Ascending aorta (tissue), 2 donors: ENCODE data around the gene DAGLA. TPM values are rescaled to one million over a fixed set of nuclear protein-coding genes. Genes with fewer than 3 reads are reported as not detected.

Experiments used
- DNase-seq, 2 donors: peaks; one replicate each; pipeline ENCODE4 v3.0.0-alpha.2; 2019; ENCODE audit warnings: low spot score in 2 of 2
- H3K27ac ChIP-seq, 2 donors: fragments of 200-600 bp; sonication (generic); one replicate each; pipeline ENCODE4 v1.5.1; 2016 to 2017; ENCODE audit warnings: mild to moderate bottlenecking in 1 of 2
- H3K27me3 ChIP-seq: fragments of 200-600 bp; sonication (generic); one replicate; pipeline ENCODE4 v1.5.1; 2017
- H3K36me3 ChIP-seq, 2 donors: fragments of 200-600 bp; sonication (generic); one replicate each; pipeline ENCODE4 v1.5.1; 2016
- H3K4me1 ChIP-seq, 2 donors: fragments of 200-600 bp; sonication (generic); one replicate each; pipeline ENCODE4 v1.5.1; 2016 to 2017; ENCODE audit warnings: mild to moderate bottlenecking in 1 of 2
- H3K4me3 ChIP-seq, 2 donors: fragments of 200-600 bp; sonication (generic); one replicate each; pipeline ENCODE4 v1.5.1; 2016 to 2017; ENCODE audit warnings: mild to moderate bottlenecking in 1 of 2
- H3K9me3 ChIP-seq, 2 donors: fragments of 200-600 bp; sonication (generic); one replicate each; pipeline ENCODE4 v1.5.1; 2016
- CTCF ChIP-seq, 3 experiments: fragments of 200-600 bp in 2 of 3; fragments of 450-650 bp in 1 of 3; sonication (generic) in 2 of 3; IDR thresholded peaks; one replicate each; pipeline ENCODE4 v1.5.1; 2016 to 2019; ENCODE audit warnings: antibody characterized with exemption in 3 of 3, mild to moderate bottlenecking in 1 of 3, moderate library complexity in 1 of 3
- intact Hi-C: fragments of 100-400 bp; cut with DNase I; formaldehyde crosslinking; loops from one replicate; pipeline ENCODE4 v1.15.1; 2023
- total RNA-seq: library from RNA; depleted of rRNA; stranded (reverse); fragments of >200 nt; gene quantifications from one replicate; pipeline ENCODE4 v1.1.0, GENCODE V29; 2016

DAGLA gene, protein sequence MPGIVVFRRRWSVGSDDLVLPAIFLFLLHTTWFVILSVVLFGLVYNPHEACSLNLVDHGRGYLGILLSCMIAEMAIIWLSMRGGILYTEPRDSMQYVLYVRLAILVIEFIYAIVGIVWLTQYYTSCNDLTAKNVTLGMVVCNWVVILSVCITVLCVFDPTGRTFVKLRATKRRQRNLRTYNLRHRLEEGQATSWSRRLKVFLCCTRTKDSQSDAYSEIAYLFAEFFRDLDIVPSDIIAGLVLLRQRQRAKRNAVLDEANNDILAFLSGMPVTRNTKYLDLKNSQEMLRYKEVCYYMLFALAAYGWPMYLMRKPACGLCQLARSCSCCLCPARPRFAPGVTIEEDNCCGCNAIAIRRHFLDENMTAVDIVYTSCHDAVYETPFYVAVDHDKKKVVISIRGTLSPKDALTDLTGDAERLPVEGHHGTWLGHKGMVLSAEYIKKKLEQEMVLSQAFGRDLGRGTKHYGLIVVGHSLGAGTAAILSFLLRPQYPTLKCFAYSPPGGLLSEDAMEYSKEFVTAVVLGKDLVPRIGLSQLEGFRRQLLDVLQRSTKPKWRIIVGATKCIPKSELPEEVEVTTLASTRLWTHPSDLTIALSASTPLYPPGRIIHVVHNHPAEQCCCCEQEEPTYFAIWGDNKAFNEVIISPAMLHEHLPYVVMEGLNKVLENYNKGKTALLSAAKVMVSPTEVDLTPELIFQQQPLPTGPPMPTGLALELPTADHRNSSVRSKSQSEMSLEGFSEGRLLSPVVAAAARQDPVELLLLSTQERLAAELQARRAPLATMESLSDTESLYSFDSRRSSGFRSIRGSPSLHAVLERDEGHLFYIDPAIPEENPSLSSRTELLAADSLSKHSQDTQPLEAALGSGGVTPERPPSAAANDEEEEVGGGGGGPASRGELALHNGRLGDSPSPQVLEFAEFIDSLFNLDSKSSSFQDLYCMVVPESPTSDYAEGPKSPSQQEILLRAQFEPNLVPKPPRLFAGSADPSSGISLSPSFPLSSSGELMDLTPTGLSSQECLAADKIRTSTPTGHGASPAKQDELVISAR
- 5.3 TPM for total RNA-seq

DNA sequence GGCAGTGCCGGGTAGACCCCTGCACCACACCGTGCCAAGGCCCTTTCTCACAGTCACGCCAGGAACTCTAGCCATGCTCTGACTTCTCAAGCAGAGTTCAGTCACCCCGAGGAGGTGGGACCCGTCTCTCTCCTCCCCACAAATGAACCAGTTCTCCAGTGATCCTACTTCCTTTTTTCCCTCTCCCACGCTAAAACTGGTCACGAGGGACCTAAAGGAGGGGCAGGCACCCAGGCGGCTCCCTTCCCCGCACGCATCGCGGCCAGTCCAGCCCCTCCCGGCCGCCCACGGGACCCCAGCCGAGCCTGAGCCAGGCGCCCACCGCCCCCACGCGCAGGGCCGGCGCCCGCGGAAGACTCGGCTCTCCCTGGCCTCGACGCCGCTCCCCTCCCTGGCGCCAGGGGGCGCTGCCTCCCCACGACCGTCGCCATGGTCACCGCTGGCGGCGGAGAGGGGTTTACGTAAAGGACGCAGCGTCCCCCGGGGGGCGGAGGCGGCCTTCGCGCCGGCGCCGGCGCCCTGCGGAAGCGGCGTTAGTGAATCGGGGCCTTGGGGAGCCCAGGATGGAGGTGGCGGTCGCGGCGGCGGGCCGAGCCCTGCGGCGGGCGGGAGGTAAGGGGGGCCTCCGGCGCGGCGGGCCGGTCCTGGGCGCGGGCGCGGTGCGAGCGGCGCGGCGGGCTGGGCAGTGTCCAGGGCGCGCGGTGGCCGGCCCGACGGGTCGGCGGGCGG lies at the start of gene DAGLA:
Gene DAGLA, plus strand, starts transcription at position 499 of the 729 bp plus-strand sequence. CDS start 39,765 bp downstream, outside the sequence.
- Histone ChIP-seq H3K27ac (no peak within 1 kb of the TSS), H3K36me3 (no peaks in the 10 kb centered on the region), H3K27me3 (peaks cover 4% of the 10 kb centered on the region), H3K9me3 (no peaks in the 10 kb centered on the region), H3K4me1 (peaks cover 0 to 5% of the 10 kb centered on the region in 2 donors), H3K4me3 (peak within 1 kb of the TSS; percentile 51 to 66)
- intact Hi-C loops = loop anchor here (1.0 kb wide), 1 partner anchor 53 kb away; no protein-coding TSS in a partner anchor
- DNase-seq = peak in 1 of 2 donors; percentile 76
- TF ChIP-seq CTCF (IDR thresholded peaks at IDR 0.05) = peak; percentile 70 to 97 (median 79)

DNA sequence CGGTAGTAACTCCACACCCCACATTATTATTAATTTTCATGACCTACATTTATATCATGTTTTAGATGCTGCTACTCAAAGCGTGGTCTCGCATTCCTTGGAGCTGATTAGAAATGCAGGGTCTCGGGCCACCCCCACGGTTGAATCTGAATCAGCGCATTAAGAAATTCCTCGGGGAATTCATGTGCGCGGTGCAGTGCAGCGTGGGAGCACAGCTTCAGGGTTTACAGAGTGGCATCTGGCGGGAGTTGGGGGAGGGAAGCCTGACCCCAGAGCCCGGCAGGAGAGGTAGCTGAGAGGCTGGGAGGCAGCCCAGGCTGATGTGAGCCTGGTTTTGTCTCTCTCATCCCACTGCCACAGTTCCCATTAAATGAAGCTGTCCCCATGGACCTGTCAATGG lies 48.1 kb upstream of the DAGLA start:
- TF ChIP-seq CTCF (IDR thresholded peaks at IDR 0.05) = no peak
- H3K27me3 ChIP-seq = no peaks in the 10 kb centered on the region
- H3K4me1 ChIP-seq = no peaks in the 10 kb centered on the region
- no peaks in the 10 kb centered on the region for H3K36me3 ChIP-seq
- no peak overlapping the region for H3K4me3 ChIP-seq
- intact Hi-C loops = no loop called here
- H3K9me3 ChIP-seq = no peaks in the 10 kb centered on the region
- H3K27ac ChIP-seq = no peak overlapping the region
- DNase-seq = no peak

GRCh38 chr11:61635304-61635703 lies 44.9 kb upstream of the DAGLA start:
- Histone ChIP-seq H3K27ac (no peak overlapping the region), H3K4me3 (no peak overlapping the region), H3K36me3 (no peaks in the 10 kb centered on the region), H3K27me3 (no peaks in the 10 kb centered on the region), H3K9me3 (no peaks in the 10 kb centered on the region), H3K4me1 (no peaks in the 10 kb centered on the region)
- intact Hi-C loops = no loop called here
- TF ChIP-seq CTCF (IDR thresholded peaks at IDR 0.05) = no peak
- DNase-seq = no peak

DNA sequence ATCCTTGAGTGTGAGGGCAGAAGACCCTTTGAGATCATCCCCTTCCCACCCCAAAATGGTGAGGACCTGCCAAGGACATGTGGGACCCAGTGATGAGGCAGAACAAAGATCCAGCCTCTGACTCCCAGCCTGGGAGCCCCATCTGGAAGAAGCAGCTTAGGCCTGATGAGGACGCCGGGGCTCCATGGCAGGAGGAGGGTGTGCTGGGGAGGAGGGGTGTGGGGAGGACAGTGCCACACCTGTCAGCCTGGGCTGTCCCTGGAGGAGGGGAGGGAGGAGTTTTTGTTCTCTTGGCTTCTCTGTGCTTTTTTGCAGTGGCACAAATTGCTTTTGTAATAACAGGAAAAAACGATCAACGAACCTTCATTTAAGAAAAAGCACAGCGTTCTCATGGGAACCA lies 44.4 kb upstream of the DAGLA start:
- H3K27ac ChIP-seq = no peak overlapping the region
- H3K9me3 ChIP-seq = no peaks in the 10 kb centered on the region
- no peak for TF ChIP-seq CTCF (IDR thresholded peaks at IDR 0.05)
- no peaks in the 10 kb centered on the region for H3K4me1 ChIP-seq
- H3K4me3 ChIP-seq = no peak overlapping the region
- intact Hi-C loops = no loop called here
- DNase-seq = no peak
- H3K36me3 ChIP-seq = no peaks in the 10 kb centered on the region
- no peaks in the 10 kb centered on the region for H3K27me3 ChIP-seq

DNA sequence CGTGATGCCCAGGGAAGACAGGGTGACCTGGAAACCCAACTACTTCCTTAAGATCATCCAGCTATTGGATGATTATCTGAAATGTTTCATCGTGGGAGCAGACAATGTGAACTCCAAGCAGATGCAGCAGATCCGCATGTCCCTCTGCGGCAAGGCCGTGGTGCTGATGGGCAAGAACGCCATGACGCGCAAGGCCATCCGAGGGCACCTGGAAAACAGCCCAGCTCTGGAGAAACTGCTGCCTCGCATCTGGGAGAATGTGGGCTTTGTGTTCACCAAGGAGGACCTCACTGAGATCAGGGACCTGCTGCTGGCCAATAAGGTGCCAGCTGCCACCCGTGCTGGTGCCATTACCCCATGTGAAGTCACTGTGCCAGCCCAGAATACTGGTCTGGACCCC lies 43.5 kb upstream of the DAGLA start:
- no peak overlapping the region for H3K4me3 ChIP-seq
- H3K9me3 ChIP-seq = no peaks in the 10 kb centered on the region
- H3K27me3 ChIP-seq = no peaks in the 10 kb centered on the region
- TF ChIP-seq CTCF (IDR thresholded peaks at IDR 0.05) = no peak
- no peak for DNase-seq
- no peak overlapping the region for H3K27ac ChIP-seq
- H3K36me3 ChIP-seq = no peaks in the 10 kb centered on the region
- H3K4me1 ChIP-seq = no peaks in the 10 kb centered on the region
- intact Hi-C loops = no loop called here
